Endothelial cell of umbilical vein (primary cell): ENCODE results near the gene POLRMT. TPM values are rescaled to one million over a fixed set of nuclear protein-coding genes. Genes with fewer than 3 reads are reported as not detected.

Source experiments
- BruUV-seq: library from RNA; stranded (reverse); fragments of 400-500 nt; replicated peaks from 2 replicates; lab custom pipeline; 2021; lab: Mats Ljungman, UMichigan
- CTCF ChIA-PET: fragments of 300-600, 350-600 bp; sonication (Branson Sonifier 250); formaldehyde crosslinking; loops from one replicate; lab custom pipeline; 2021; ENCODE audit warnings: antibody characterized with exemption, inconsistent platforms; lab: Charles Lee
- POLR2A ChIA-PET: fragments of 300-600, 350-600 bp; sonication (Branson Sonifier 250); formaldehyde crosslinking; loops from one replicate; lab custom pipeline; 2021; ENCODE audit warnings: antibody characterized with exemption, inconsistent platforms; lab: Charles Lee
- DNase-seq: peaks from one replicate; pipeline ENCODE4 v3.0.0-alpha.2; 2011; ENCODE audit warnings: low read depth, low spot score
- FAIRE-seq: peaks from 2 replicates; lab custom pipeline; 2011; peaks lifted over from hg19 to GRCh38; lab: Jason Lieb, UNC
- H2AFZ ChIP-seq: 2 replicates; pipeline ENCODE4 v1.6.0; 2012; ENCODE audit warnings: low read depth, low read length, control low read depth, inconsistent platforms
- H3K27ac ChIP-seq: 2 replicates; pipeline ENCODE4 v1.5.1; 2011; ENCODE audit warnings: low read depth, mild to moderate bottlenecking, control low read depth, low read length, moderate library complexity; ENCODE audit not compliant: insufficient read depth
- H3K27me3 ChIP-seq, 2 experiments: 2 replicates each; pipeline versions ENCODE4 v1.6.0 to v1.6.1; 2011; ENCODE audit warnings: low read length in 2 of 2, mixed read lengths in 1 of 2; ENCODE audit not compliant: control insufficient read depth in 2 of 2, insufficient read depth in 2 of 2
- H3K36me3 ChIP-seq, 2 experiments: 2 replicates in 1 of 2; 3 replicates in 1 of 2; pipeline ENCODE4 v1.5.1; 2011; ENCODE audit warnings: low read length in 2 of 2, mild to moderate bottlenecking in 1 of 2, moderate library complexity in 1 of 2; ENCODE audit not compliant: control insufficient read depth in 2 of 2, insufficient read depth in 2 of 2; ENCODE audit errors: extremely low read depth in 1 of 2
- H3K4me1 ChIP-seq: 3 replicates; pipeline ENCODE4 v1.5.1; 2011; ENCODE audit warnings: mild to moderate bottlenecking, low read length; ENCODE audit not compliant: control insufficient read depth, insufficient read depth; ENCODE audit errors: extremely low read depth
- H3K4me2 ChIP-seq: 2 replicates; pipeline ENCODE4 v1.6.1; 2011; ENCODE audit warnings: low read length, control low read depth, mixed read lengths; ENCODE audit not compliant: insufficient read depth
- H3K4me3 ChIP-seq, 3 experiments: fragments of 200-600 bp in 1 of 3; sonication (generic), shearing (Covaris generic) in 1 of 3; replicated peaks in 1 of 3; 2 replicates each; pipeline ENCODE4 v1.5.1; 2011 to 2016; ENCODE audit warnings: control low read depth in 3 of 3, low read length in 3 of 3, mild to moderate bottlenecking in 2 of 3, inconsistent platforms in 1 of 3, low read depth in 1 of 3, moderate library complexity in 1 of 3; ENCODE audit not compliant: insufficient read depth in 1 of 3
- H3K79me2 ChIP-seq: 2 replicates; pipeline ENCODE4 v1.6.0; 2012; ENCODE audit warnings: low read length, inconsistent platforms; ENCODE audit not compliant: control insufficient read depth, insufficient read depth
- H3K9ac ChIP-seq: replicated peaks from 2 replicates; pipeline ENCODE3; 2011; ENCODE audit warnings: low read length, control low read depth; ENCODE audit not compliant: insufficient read depth; ENCODE audit errors: extremely low read depth
- H3K9me1 ChIP-seq: replicated peaks from 3 replicates; pipeline ENCODE4 v1.6.0; 2011; ENCODE audit warnings: mild to moderate bottlenecking, low read length; ENCODE audit not compliant: control insufficient read depth, insufficient read depth; ENCODE audit errors: extremely low read depth
- H3K9me3 ChIP-seq: replicated peaks from 2 replicates; pipeline ENCODE4 v1.5.1; 2012; ENCODE audit warnings: low read length, inconsistent platforms; ENCODE audit not compliant: control insufficient read depth, insufficient read depth
- H4K20me1 ChIP-seq: replicated peaks from 2 replicates; pipeline ENCODE3; 2011; ENCODE audit warnings: mild to moderate bottlenecking, low read length; ENCODE audit not compliant: control insufficient read depth, insufficient read depth; ENCODE audit errors: extremely low read depth
- CTCF ChIP-seq, 2 donors: IDR thresholded peaks; 1 replicate in 1 of 2; 2 replicates in 1 of 2; pipeline ENCODE4 v1.5.1; 2011; ENCODE audit warnings: low read length in 2 of 2, mild to moderate bottlenecking in 2 of 2, moderate library complexity in 2 of 2, control low read depth in 1 of 2, inconsistent platforms in 1 of 2, low read depth in 1 of 2; ENCODE audit not compliant: insufficient read depth in 1 of 2; ENCODE audit errors: extremely low read depth in 1 of 2
- EZH2 ChIP-seq: IDR thresholded peaks from 2 replicates; pipeline ENCODE4 v1.6.1; 2012; ENCODE audit warnings: borderline replicate concordance, low read depth, mild to moderate bottlenecking, moderate library complexity, low read length, inconsistent platforms; ENCODE audit not compliant: severe bottlenecking
- FOS ChIP-seq: IDR thresholded peaks from 2 replicates; pipeline ENCODE4 v1.6.1; 2011; ENCODE audit warnings: mild to moderate bottlenecking, low read length, moderate library complexity, borderline replicate concordance; ENCODE audit not compliant: insufficient read depth
- GATA2 ChIP-seq: IDR thresholded peaks from 2 replicates; pipeline ENCODE4 v1.7.0; 2011; ENCODE audit warnings: low read depth, mild to moderate bottlenecking, moderate library complexity, mixed read lengths, low read length; ENCODE audit not compliant: insufficient read length, insufficient read depth
- JUN ChIP-seq: IDR thresholded peaks from 2 replicates; pipeline ENCODE4 v1.6.1; 2011; ENCODE audit warnings: borderline replicate concordance, low read depth; ENCODE audit not compliant: insufficient read length, insufficient read depth
- MAX ChIP-seq: IDR thresholded peaks from 2 replicates; pipeline ENCODE4 v1.6.1; 2011; ENCODE audit not compliant: insufficient read depth, insufficient read length
- MYC ChIP-seq: IDR thresholded peaks from one replicate; pipeline ENCODE4 v1.6.1; 2011; ENCODE audit warnings: mild to moderate bottlenecking, low read depth, low read length
- POLR2A ChIP-seq: IDR thresholded peaks from 2 replicates; pipeline ENCODE4 v1.6.1; 2012; ENCODE audit warnings: low read depth, mild to moderate bottlenecking, control low read depth, low read length
- POLR2AphosphoS5 ChIP-seq: IDR thresholded peaks from 2 replicates; pipeline ENCODE4 v1.6.1; 2012; ENCODE audit warnings: low read depth, mild to moderate bottlenecking, control low read depth, low read length, moderate library complexity; ENCODE audit not compliant: insufficient read depth
- dilution Hi-C: fragments of 300-500 bp; cut with MboI; formaldehyde crosslinking; loops from one replicate; pipeline ENCODE4 v1.15.0; 2019; ENCODE audit warnings: low sequenced_read_pairs; ENCODE audit not compliant: extremely low pct_ligation_motif_present
- intact Hi-C: fragments of 100-400 bp; cut with micrococcal nuclease; formaldehyde crosslinking; loops from one replicate; pipeline ENCODE4 v1.10.0; 2022
- polyA plus RNA-seq, 4 experiments: library from polyadenylated mRNA; depleted of rRNA in 3 of 4; stranded (reverse) in 3 of 4; unstranded in 1 of 4; fragments of >200 nt; gene quantifications; 2 replicates each; pipeline versions ENCODE4 v1.2.1 to v1.2.3, GENCODE V29; 2011 to 2012; ENCODE audit warnings: missing spikeins in 1 of 4
- total RNA-seq: library from RNA; stranded (reverse); gene quantifications from 2 replicates; pipeline ENCODE4 v1.2.3, GENCODE V29; 2021

POLRMT gene
- total and polyA plus RNA-seq, 2 donors (not counting 3 experiments of a cell fraction or from before 2014, with no cell fraction given) = 38.9 to 50.6 TPM

- Histone ChIP-seq H3K9ac (no peak overlapping the region), H4K20me1 (no peaks in the 10 kb centered on the region), H3K4me2 (no peak overlapping the region), H3K79me2 (no peaks in the 10 kb centered on the region), H3K4me1 (peaks cover 8% of the 10 kb centered on the region), H2AFZ (no peak overlapping the region), H3K27ac (no peak overlapping the region), H3K9me3 (no peaks in the 10 kb centered on the region), H3K9me1 (no peaks in the 10 kb centered on the region), H3K27me3 (no peaks in the 10 kb centered on the region), H3K4me3 (no peak overlapping the region), H3K36me3 (peaks cover 3 to 5% of the 10 kb centered on the region in 2 experiments)
- no peak for DNase-seq
- FAIRE-seq = no peak
- ChIA-PET POLR2A (no interaction called here), CTCF (no interaction called here)
- intact Hi-C loops (no loop called here), dilution Hi-C loops (no loop called here)
- no TSS peak for BruUV-seq
- TF ChIP-seq GATA2 = no peak
- TF ChIP-seq FOS = no peak
- no peak for TF ChIP-seq POLR2AphosphoS5
- TF ChIP-seq MYC = no peak
- no peak for TF ChIP-seq MAX
- TF ChIP-seq POLR2A = no peak
- TF ChIP-seq JUN = no peak
- TF ChIP-seq CTCF (IDR thresholded peaks at IDR 0.05; ENCODE audit: extremely low read depth in 1 of 2, insufficient read depth in 1 of 2, low read depth in 1 of 2, low read length in 2 of 2) = no peak
- no peak for TF ChIP-seq EZH2
These were observed 19.4 kb downstream of the POLRMT start for GRCh38 chr19:613732-614567.
